DOHH2 (cell line): ENCODE results near the gene ATRN.

ENCODE experiments used
- H3F3A ChIP-seq: fragments of 200-600 bp; sonication (generic), shearing (Covaris generic); 2 replicates; pipeline ENCODE4 v1.6.0; 2016; ENCODE audit warnings: antibody characterized with exemption, mild to moderate bottlenecking; ENCODE audit not compliant: control insufficient read depth, insufficient read depth
- H3K27ac ChIP-seq: fragments of 200-600 bp; sonication (generic); 2 replicates; pipeline ENCODE4 v1.5.1; 2014; ENCODE audit warnings: low read depth, mild to moderate bottlenecking, low read length, moderate library complexity
- H3K27me3 ChIP-seq: fragments of 200-600 bp; sonication (generic); 2 replicates; pipeline ENCODE4 v1.6.1; 2014; ENCODE audit warnings: mild to moderate bottlenecking, low read length, mixed read lengths; ENCODE audit not compliant: control insufficient read depth
- H3K36me3 ChIP-seq: fragments of 200-600 bp; sonication (generic); 2 replicates; pipeline ENCODE4 v1.6.1; 2014; ENCODE audit warnings: mild to moderate bottlenecking, low read length, moderate library complexity, mixed read lengths; ENCODE audit not compliant: control insufficient read depth
- H3K4me1 ChIP-seq: fragments of 200-600 bp; sonication (generic); 2 replicates; pipeline ENCODE4 v1.6.1; 2014; ENCODE audit warnings: mild to moderate bottlenecking, low read length, mixed read lengths; ENCODE audit not compliant: control insufficient read depth
- H3K4me2 ChIP-seq: fragments of 200-600 bp; sonication (generic); 2 replicates; pipeline ENCODE4 v1.6.0; 2014; ENCODE audit warnings: mild to moderate bottlenecking, low read length, moderate library complexity
- H3K4me3 ChIP-seq: fragments of 200-600 bp; sonication (generic); 2 replicates; pipeline ENCODE4 v1.5.1; 2014; ENCODE audit warnings: mild to moderate bottlenecking, low read length, mixed read lengths
- H3K79me2 ChIP-seq: fragments of 200-600 bp; sonication (generic); 2 replicates; pipeline ENCODE4 v1.6.1; 2014; ENCODE audit warnings: mild to moderate bottlenecking, low read length, mixed read lengths; ENCODE audit not compliant: control insufficient read depth
- H3K9me2 ChIP-seq: fragments of 200-600 bp; sonication (generic); replicated peaks from 2 replicates; pipeline ENCODE4 v1.6.1; 2014; ENCODE audit warnings: mild to moderate bottlenecking, low read length, mixed read lengths; ENCODE audit not compliant: control insufficient read depth
- H3K9me3 ChIP-seq: fragments of 200-600 bp; sonication (generic); 2 replicates; pipeline ENCODE4 v1.6.1; 2014; ENCODE audit warnings: antibody characterized with exemption, low read length, mixed read lengths; ENCODE audit not compliant: control insufficient read depth, insufficient read depth
- H4K20me1 ChIP-seq: fragments of 200-600 bp; sonication (generic); 2 replicates; pipeline ENCODE4 v1.6.0; 2014; ENCODE audit warnings: low read depth, mild to moderate bottlenecking, antibody characterized with exemption, low read length, moderate library complexity; ENCODE audit not compliant: control insufficient read depth, insufficient read depth
- EZH2phosphoT487 ChIP-seq: fragments of 200-600 bp; sonication (generic); IDR thresholded peaks from 2 replicates; pipeline ENCODE4 v1.6.1; 2017; ENCODE audit warnings: borderline replicate concordance, mild to moderate bottlenecking, antibody characterized with exemption, low read length, moderate library complexity, mixed read lengths
- TF ChIP-seq, protein P1 (sequence below): fragments of 200-600 bp; sonication (generic); IDR thresholded peaks from one replicate; pipeline ENCODE4 v1.5.1; 2014; ENCODE audit warnings: antibody characterized with exemption, mild to moderate bottlenecking, low read depth, low read length; ENCODE audit not compliant: poor library complexity, severe bottlenecking

Gene ATRN

GRCh38 chr20:3680701-3681351, 210.0 kb downstream of the ATRN start:
- Histone ChIP-seq H3F3A (no peaks in the 10 kb centered on the region), H3K9me2 (no peaks in the 10 kb centered on the region), H3K4me2 (no peak overlapping the region), H3K27ac (no peak overlapping the region), H4K20me1 (no peaks in the 10 kb centered on the region), H3K36me3 (no peaks in the 10 kb centered on the region), H3K79me2 (no peaks in the 10 kb centered on the region), H3K27me3 (no peaks in the 10 kb centered on the region), H3K9me3 (no peaks in the 10 kb centered on the region), H3K4me1 (no peaks in the 10 kb centered on the region; the same call in 1 of the 2 replicates), H3K4me3 (no peak overlapping the region)
- TF ChIP-seq, protein P1, sequence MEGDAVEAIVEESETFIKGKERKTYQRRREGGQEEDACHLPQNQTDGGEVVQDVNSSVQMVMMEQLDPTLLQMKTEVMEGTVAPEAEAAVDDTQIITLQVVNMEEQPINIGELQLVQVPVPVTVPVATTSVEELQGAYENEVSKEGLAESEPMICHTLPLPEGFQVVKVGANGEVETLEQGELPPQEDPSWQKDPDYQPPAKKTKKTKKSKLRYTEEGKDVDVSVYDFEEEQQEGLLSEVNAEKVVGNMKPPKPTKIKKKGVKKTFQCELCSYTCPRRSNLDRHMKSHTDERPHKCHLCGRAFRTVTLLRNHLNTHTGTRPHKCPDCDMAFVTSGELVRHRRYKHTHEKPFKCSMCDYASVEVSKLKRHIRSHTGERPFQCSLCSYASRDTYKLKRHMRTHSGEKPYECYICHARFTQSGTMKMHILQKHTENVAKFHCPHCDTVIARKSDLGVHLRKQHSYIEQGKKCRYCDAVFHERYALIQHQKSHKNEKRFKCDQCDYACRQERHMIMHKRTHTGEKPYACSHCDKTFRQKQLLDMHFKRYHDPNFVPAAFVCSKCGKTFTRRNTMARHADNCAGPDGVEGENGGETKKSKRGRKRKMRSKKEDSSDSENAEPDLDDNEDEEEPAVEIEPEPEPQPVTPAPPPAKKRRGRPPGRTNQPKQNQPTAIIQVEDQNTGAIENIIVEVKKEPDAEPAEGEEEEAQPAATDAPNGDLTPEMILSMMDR = no peak
- TF ChIP-seq EZH2phosphoT487 = no peak

GRCh38 chr20:3681352-3681930, 210.6 kb downstream of the ATRN start:
- Histone ChIP-seq H3K27me3 (no peaks in the 10 kb centered on the region), H3K4me2 (no peak overlapping the region), H3K27ac (no peak overlapping the region), H3K4me1 (no peaks in the 10 kb centered on the region; the same call in 1 of the 2 replicates), H3F3A (no peaks in the 10 kb centered on the region), H3K36me3 (no peaks in the 10 kb centered on the region), H4K20me1 (no peaks in the 10 kb centered on the region), H3K9me3 (no peaks in the 10 kb centered on the region), H3K79me2 (no peaks in the 10 kb centered on the region), H3K4me3 (no peak overlapping the region), H3K9me2 (no peaks in the 10 kb centered on the region)
- TF ChIP-seq, protein P1 = no peak
- no peak for TF ChIP-seq EZH2phosphoT487

- Histone ChIP-seq H3K79me2 (no peaks in the 10 kb centered on the region), H3K27me3 (no peaks in the 10 kb centered on the region), H3F3A (no peaks in the 10 kb centered on the region), H3K36me3 (no peaks in the 10 kb centered on the region), H3K4me2 (no peak within 1 kb of the TSS), H4K20me1 (no peaks in the 10 kb centered on the region), H3K27ac (no peak within 1 kb of the TSS), H3K9me3 (no peaks in the 10 kb centered on the region), H3K9me2 (no peaks in the 10 kb centered on the region), H3K4me3 (no peak within 1 kb of the TSS), H3K4me1 (no peaks in the 10 kb centered on the region)
- no peak for TF ChIP-seq EZH2phosphoT487
- TF ChIP-seq, protein P1 = no peak
These were observed 211.3 kb downstream of the ATRN start, which contains the start of gene ADAM33 for GRCh38 chr20:3681931-3682781. Gene ADAM33 (minus strand): TSS chr20:3682010. CDS start chr20:3682004, 6 bp downstream.
